ENCODE results near the gene FNDC11.

FNDC11 gene

DNA sequence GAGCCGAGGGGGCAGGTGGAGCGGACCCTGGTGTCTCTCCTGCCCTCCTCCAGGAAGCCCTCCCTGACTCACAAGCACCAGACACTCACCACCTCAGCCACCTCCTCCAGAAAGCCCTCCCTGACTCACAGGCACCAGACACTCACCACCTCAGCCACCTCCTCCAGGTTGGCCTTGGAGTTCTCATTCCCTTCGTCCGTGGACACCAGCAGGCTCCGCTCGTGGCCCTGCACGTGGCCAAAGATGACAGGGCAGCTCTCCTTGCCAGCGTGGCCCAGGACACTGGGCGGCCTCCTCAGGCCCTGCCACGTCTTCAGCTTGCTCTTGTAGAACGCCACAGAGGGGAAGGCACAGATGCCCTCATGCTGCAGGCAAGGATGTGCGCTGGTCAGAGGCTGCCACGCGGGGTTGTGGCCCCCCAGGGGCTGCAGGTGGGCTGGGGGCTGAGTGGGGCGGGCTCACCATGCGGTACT lies 6.4 kb downstream of the FNDC11 start:
- Histone ChIP-seq H3K4me3 (ENCODE audit: low read length) (no peak overlapping the region), H3K9ac (ENCODE audit: low read depth, low read length) (no peak overlapping the region), H3K4me2 (ENCODE audit: low read length) (no peak overlapping the region), H3K36me3 (ENCODE audit: insufficient read depth, low read length) (peaks cover 5% of the 10 kb centered on the region), H3K9me3 (replicated peaks; ENCODE audit: low read length) (no peaks in the 10 kb centered on the region), H3K27me3 (ENCODE audit: control insufficient read depth, insufficient read depth, low read length) (no peaks in the 10 kb centered on the region), H3K4me1 (ENCODE audit: control insufficient read depth, insufficient read depth, low read length) (no peaks in the 10 kb centered on the region)

DNA sequence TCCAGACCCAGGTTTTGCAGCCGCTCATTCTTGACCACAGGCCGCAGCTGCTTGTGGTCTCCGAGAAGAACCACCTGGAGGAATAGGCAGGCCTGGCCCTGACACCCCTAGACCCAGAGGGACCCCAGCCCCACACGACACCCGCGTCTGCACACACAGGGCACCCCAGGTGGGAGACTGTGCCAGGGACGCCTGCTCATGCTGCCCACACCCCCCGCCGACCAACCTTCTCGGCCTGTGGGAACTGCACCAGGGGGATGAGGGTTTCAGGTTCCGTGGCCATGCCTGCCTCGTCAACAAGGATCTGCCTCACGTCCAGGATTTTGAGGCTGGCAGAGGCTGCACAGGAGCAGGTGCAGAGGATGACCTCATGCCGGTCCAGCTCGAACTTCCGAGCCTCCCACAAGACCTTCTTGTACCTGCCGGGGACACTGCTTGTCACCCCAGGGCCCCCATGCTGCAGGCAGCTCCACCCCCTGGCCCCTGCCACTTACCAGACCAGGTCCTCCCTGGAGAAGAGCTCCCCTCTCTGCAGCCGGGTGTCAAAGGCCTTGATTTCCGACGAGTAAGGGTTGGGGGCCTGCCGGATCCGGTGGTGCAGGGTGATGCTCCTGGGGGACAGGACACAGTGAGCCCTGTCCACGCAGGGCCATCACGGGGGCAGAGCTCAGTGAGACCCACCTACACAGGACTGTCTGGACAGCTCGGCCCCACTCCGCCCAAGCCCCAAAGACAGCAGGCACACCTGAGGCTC lies 7.1 kb downstream of the FNDC11 start:
- Histone ChIP-seq H3K36me3 (ENCODE audit: insufficient read depth, low read length) (peaks cover 8% of the 10 kb centered on the region), H3K4me2 (ENCODE audit: low read length) (no peak overlapping the region), H3K9me3 (replicated peaks; ENCODE audit: low read length) (no peaks in the 10 kb centered on the region), H3K9ac (ENCODE audit: low read depth, low read length) (no peak overlapping the region), H3K4me3 (ENCODE audit: low read length) (no peak overlapping the region), H3K27me3 (ENCODE audit: control insufficient read depth, insufficient read depth, low read length) (no peaks in the 10 kb centered on the region), H3K4me1 (ENCODE audit: control insufficient read depth, insufficient read depth, low read length) (no peaks in the 10 kb centered on the region)

DNA sequence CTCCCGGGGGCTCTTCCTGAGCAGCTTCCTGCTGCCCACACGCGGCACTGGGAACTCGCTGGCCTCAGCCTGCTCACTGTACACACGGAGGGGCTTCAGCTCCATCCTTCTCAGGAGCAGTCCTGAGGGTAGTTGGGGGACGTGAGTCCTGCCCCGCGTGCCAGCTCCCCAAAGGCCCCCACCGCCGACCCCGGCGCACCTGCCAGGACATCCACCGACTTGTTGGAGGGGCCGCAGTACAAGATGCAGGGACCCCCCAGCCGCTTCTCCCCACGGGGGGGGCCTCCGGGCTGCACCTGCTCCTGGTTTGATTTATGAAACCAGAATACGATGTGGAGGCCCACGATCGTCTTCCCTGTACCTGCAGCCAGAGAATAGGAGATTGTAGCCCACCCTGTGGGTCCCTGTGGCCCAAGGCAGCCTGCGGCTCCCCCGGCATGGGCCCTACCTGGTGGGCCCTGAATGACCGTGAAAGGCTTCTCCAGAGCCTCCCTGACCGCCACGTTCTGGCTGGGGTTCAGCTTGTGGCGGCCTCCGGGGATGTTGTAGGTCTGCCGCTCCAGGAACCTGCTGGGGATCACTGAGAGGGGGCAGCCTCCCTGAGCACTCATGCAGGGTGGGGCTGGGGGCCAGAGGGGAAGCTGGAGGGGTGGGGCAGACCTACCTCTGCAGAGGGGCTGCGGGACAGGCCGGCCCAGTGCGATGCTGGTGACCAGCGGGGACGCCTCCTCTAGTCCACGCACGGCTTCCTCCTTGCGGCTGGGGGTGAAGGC lies 7.9 kb downstream of the FNDC11 start:
- H3K4me2 ChIP-seq (ENCODE audit: low read length): no peak overlapping the region
- H3K4me3 ChIP-seq (ENCODE audit: low read length): no peak overlapping the region
- H3K27me3 ChIP-seq (ENCODE audit: control insufficient read depth, insufficient read depth, low read length): no peaks in the 10 kb centered on the region
- peaks cover 10% of the 10 kb centered on the region for H3K36me3 ChIP-seq (ENCODE audit: insufficient read depth, low read length)
- H3K4me1 ChIP-seq (ENCODE audit: control insufficient read depth, insufficient read depth, low read length): no peaks in the 10 kb centered on the region
- no peak overlapping the region for H3K9ac ChIP-seq (ENCODE audit: low read depth, low read length)
- no peaks in the 10 kb centered on the region for H3K9me3 ChIP-seq (replicated peaks; ENCODE audit: low read length)

DNA sequence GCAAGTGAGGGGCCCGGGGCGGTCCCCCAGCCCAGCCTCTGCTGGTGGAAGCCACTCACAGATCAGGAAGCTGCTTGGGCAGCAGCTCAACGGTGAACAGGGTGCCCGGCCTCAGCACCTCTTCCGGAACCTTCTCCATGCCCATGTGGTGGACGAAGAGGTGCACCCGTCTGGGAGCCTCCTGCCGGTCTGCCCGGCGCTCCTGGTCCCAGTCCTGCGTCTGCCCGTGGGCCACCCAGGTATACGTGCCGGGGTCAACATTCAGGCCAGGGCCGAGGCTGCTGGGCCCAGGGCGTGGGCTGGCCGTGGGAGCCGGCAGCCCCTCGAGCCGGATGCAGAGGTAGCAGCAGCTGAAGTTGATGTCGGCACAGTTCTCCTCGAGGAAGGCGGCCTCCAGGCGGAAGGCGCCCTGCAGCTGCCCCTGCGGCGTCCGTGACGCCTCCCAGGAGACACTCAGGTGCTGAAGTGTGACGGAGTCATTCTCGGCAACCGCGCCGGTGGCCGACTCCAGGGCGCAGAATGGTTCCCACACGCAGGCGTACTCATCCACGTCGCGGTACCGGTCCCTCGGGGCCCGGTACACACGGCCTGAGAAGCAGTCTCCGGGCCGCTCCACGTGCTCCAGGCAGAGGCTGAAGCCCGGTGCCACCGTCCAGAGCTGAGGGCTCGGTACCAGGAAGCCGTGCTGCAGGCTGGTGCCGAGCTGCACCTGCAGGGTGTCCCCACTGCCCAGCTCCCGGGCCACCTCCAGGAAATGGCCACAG lies 8.7 kb downstream of the FNDC11 start:
- no peak overlapping the region for H3K4me2 ChIP-seq (ENCODE audit: low read length)
- H3K9me3 ChIP-seq (replicated peaks; ENCODE audit: low read length): no peaks in the 10 kb centered on the region
- no peaks in the 10 kb centered on the region for H3K4me1 ChIP-seq (ENCODE audit: control insufficient read depth, insufficient read depth, low read length)
- H3K36me3 ChIP-seq (ENCODE audit: insufficient read depth, low read length): peaks cover 11% of the 10 kb centered on the region
- no peak overlapping the region for H3K9ac ChIP-seq (ENCODE audit: low read depth, low read length)
- H3K27me3 ChIP-seq (ENCODE audit: control insufficient read depth, insufficient read depth, low read length): no peaks in the 10 kb centered on the region
- no peak overlapping the region for H3K4me3 ChIP-seq (ENCODE audit: low read length)

DNA sequence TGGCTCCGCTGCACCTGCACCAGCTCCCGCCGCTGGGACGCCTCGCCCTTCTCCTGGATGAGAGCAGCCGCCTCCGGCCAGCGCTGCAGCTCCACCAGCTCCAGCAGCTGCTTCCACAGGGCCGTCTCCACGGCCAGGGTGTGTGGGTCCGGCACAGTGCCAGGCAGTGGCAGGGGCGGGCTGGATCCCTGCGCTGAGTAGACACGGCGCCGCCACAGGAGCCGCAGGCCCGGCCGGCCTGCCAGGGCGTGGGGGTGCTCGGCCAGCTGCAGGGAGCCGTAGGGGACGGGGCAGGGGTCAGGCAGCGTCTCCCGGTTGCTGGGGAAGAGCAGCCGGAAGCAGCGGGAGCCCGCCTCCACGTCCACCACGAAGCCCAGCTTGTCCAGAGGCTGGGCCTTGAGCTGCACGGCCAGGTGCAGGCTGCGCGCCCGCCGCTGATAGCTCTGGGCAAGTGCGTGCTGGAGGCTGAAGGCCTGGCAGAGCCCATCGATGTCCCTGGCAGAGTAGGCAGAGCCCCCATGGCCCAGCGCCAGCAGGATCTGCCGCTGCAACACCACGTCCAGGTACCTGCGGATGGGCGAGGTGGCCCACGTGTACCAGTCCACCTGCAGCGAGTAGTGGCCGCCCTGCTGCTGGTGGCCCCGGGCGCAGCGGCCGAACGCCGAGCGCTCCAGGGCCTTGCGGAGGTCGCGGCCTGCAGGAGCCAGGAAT lies 9.4 kb downstream of the FNDC11 start:
- Histone ChIP-seq H3K27me3 (ENCODE audit: control insufficient read depth, insufficient read depth, low read length) (no peaks in the 10 kb centered on the region), H3K4me2 (ENCODE audit: low read length) (no peak overlapping the region), H3K4me3 (ENCODE audit: low read length) (no peak overlapping the region), H3K9me3 (replicated peaks; ENCODE audit: low read length) (no peaks in the 10 kb centered on the region), H3K36me3 (ENCODE audit: insufficient read depth, low read length) (peaks cover 11% of the 10 kb centered on the region), H3K4me1 (ENCODE audit: control insufficient read depth, insufficient read depth, low read length) (no peaks in the 10 kb centered on the region), H3K9ac (ENCODE audit: low read depth, low read length) (no peak overlapping the region)

DNA sequence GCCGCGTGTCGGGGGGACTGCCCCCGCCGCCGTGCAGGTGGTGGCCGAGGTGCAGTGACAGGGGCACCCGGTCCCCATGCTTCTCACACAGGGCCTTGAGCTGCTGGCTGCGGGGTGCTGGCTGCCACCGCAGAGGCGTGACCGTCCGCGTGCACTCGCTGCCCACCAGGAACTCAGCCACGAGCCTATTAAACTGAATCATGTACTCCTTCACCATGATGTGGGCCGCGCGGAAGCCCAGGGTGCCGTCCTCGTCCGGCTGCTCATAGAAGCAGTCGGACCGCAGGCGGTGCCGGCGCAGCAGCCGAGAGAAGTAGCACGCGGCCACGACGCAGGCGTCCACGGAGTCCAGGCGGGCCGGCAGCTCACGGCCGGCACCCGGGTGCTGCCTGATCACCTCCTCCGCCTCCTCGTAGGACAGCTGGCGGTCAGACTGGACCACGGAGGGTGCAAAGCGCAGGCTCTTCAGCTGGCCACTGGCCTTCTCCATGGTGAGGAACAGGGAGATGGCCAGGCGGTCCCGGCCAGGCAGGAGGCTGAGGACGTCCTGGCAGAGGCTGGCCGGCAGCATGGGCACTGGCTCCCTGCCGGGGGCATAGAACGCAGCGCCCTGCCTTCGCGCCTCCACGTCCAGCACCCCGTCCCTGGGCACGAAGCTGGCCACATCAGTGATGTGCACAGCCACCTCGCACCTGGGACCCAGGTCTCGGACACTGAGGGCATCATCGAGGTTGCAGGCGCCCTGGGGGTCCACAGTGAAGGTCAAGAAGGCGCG lies 10.3 kb downstream of the FNDC11 start:
- H3K4me3 ChIP-seq (ENCODE audit: low read length): no peak overlapping the region
- H3K4me2 ChIP-seq (ENCODE audit: low read length): no peak overlapping the region
- H3K36me3 ChIP-seq (ENCODE audit: insufficient read depth, low read length): peaks cover 11% of the 10 kb centered on the region
- H3K9me3 ChIP-seq (replicated peaks; ENCODE audit: low read length): no peaks in the 10 kb centered on the region
- H3K27me3 ChIP-seq (ENCODE audit: control insufficient read depth, insufficient read depth, low read length): no peaks in the 10 kb centered on the region
- H3K9ac ChIP-seq (ENCODE audit: low read depth, low read length): no peak overlapping the region
- H3K4me1 ChIP-seq (ENCODE audit: control insufficient read depth, insufficient read depth, low read length): peaks cover 4% of the 10 kb centered on the region

DNA sequence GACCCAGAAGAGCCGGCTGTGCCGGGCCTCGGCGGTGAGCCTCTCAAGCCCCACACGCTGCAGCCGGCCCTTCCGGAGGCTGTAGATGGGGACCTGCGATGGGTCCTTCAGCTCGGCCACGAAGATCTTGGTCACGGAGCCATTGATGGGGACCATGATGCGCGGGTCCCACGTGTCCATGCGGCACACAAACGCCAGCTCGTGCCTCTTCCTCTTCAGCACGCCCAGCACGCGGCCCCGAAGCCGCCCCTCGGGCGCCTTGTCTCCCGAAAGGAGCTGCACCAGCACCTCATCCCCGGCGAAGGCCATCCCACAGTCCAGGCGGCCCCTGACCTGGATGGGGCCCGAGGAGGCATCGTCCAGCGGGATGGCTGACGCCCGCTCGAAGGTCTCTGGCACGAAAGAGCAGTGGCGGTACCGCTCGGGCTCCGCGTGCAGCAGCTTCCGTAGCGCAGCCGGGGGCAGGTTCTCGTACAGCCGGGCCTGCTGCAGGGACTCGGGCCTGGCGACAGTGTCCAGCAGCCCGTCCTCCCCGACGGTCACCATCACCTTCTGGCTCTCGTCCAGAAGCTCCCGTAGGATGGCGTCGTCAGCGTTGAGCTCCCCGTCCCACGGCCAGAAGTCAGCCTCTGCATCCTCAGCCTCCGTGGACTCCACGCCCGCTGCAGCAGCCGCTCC lies 11.2 kb downstream of the FNDC11 start:
- Histone ChIP-seq H3K36me3 (ENCODE audit: insufficient read depth, low read length) (peaks cover 9% of the 10 kb centered on the region), H3K4me3 (ENCODE audit: low read length) (no peak overlapping the region), H3K4me2 (ENCODE audit: low read length) (no peak overlapping the region), H3K4me1 (ENCODE audit: control insufficient read depth, insufficient read depth, low read length) (peaks cover 8% of the 10 kb centered on the region), H3K27me3 (ENCODE audit: control insufficient read depth, insufficient read depth, low read length) (no peaks in the 10 kb centered on the region), H3K9ac (ENCODE audit: low read depth, low read length) (no peak overlapping the region), H3K9me3 (replicated peaks; ENCODE audit: low read length) (no peaks in the 10 kb centered on the region)

DNA sequence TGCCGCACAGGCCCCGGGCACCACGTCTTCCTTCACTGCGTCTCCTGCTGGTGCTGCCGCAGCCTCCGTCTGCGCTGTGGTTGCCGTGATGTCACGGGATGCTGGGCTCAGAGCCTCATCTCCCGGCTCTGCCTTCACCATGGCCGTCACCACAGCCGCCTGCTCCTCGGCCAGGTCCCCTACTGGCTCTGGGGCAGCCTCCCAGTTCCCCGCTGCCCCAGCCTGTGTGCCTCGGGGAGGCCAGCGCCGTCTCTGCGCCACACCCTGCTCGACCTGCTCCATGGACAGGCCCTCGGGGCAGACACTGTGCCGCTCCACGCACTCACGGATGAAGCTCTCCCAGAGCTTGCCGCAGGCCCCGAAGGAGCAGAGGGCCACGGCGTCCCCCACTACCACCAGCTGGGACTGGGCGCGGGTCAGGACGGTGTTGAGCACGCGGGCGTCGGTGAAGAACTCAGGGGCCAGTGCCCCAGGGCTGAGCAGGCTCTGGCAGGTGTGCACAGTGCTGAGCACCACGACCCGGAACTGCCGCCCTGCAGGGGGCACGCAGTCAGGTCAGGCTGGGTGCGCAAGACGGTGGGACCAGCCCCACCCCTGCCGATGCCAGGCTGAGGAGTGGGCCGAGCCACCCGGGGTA lies 11.9 kb downstream of the FNDC11 start:
- Histone ChIP-seq H3K4me3 (ENCODE audit: low read length) (no peak overlapping the region), H3K9ac (ENCODE audit: low read depth, low read length) (no peak overlapping the region)

DNA sequence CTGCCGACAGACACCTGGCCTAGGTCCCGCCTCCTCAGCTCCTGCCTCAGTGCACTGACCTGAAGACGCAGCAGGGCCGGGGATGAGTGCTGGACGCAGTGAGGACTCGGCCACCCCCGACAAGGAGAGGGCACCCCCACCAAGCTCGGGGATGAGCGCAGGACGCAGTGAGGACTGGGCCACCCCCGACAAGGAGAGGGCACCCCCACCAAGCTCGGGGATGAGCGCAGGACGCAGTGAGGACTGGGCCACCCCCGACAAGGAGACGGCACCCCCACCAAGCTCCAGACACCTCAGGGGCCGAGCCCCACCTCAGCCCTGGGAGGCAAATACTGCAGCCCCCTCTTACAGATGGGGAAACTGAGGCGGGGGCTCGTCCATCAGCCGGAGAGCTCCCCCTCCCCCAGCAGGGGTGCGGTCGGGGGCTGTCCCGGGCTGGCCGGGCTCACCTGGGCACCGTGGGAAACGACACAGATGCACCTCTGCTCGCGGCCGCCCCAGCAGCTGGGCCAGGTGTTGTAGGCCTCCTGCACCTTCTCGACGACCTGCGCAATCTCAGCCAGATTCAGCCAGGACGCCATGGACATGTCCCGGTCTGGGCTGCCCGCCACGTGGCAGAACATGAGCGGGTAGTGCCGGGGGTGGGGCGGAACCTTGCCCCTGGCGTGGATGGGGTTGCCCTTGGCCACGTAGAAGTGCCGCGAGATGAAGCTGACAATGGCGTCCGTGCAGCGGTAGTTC lies 12.6 kb downstream of the FNDC11 start:
- H3K4me3 ChIP-seq (ENCODE audit: low read length): no peak overlapping the region
- H3K9me3 ChIP-seq (replicated peaks; ENCODE audit: low read length): no peaks in the 10 kb centered on the region
- H3K4me1 ChIP-seq (ENCODE audit: control insufficient read depth, insufficient read depth, low read length): peaks cover 8% of the 10 kb centered on the region
- peaks cover 5% of the 10 kb centered on the region for H3K36me3 ChIP-seq (ENCODE audit: insufficient read depth, low read length)
- H3K9ac ChIP-seq (ENCODE audit: low read depth, low read length): no peak overlapping the region
- H3K27me3 ChIP-seq (ENCODE audit: control insufficient read depth, insufficient read depth, low read length): no peaks in the 10 kb centered on the region
- H3K4me2 ChIP-seq (ENCODE audit: low read length): no peak overlapping the region

More for the DNA sequence above, 11.9 kb downstream of the FNDC11 start:
- H3K4me2 ChIP-seq (ENCODE audit: low read length): no peak overlapping the region
- H3K4me1 ChIP-seq (ENCODE audit: control insufficient read depth, insufficient read depth, low read length): peaks cover 8% of the 10 kb centered on the region
- no peaks in the 10 kb centered on the region for H3K27me3 ChIP-seq (ENCODE audit: control insufficient read depth, insufficient read depth, low read length)
- no peaks in the 10 kb centered on the region for H3K9me3 ChIP-seq (replicated peaks; ENCODE audit: low read length)
- H3K36me3 ChIP-seq (ENCODE audit: insufficient read depth, low read length): peaks cover 5% of the 10 kb centered on the region
